ENCODE measurements around the gene SGMS1. TPM values are rescaled to one million over a fixed set of nuclear protein-coding genes. Genes with fewer than 3 reads are reported as not detected.

SGMS1 gene
- total RNA-seq, 4 donors from 2014 or later, result 139 to 198 (median 173) TPM

GRCh38 chr10:50580262-50580891 is 43.4 kb downstream of the SGMS1 start:
- Histone ChIP-seq H3K36me3 (no peaks in the 10 kb centered on the region), H3K9me3 (no peaks in the 10 kb centered on the region), H3K4me1 (peaks cover 42% of the 10 kb centered on the region), H3K27ac (no peak overlapping the region), H3K27me3 (no peaks in the 10 kb centered on the region), H3K4me3 (no peak overlapping the region)
- TF ChIP-seq EP300 (IDR thresholded peaks at IDR 0.05), result no peak
- no peak for TF ChIP-seq POLR2A (IDR thresholded peaks at IDR 0.05)
- no peak for TF ChIP-seq POLR2AphosphoS5 (IDR thresholded peaks at IDR 0.05)
- TF ChIP-seq CTCF (IDR thresholded peaks at IDR 0.05), result no peak
- 80% methylated on average over 7 of the region's 7 CpGs for WGBS
- no peak for DNase-seq (ENCODE audit: low spot score in 2 of 2)

GRCh38 chr10:50579491-50580261 is 44.1 kb downstream of the SGMS1 start:
- WGBS, result 59% methylated on average over 4 of the region's 4 CpGs
- Histone ChIP-seq H3K36me3 (no peaks in the 10 kb centered on the region), H3K27me3 (no peaks in the 10 kb centered on the region), H3K4me3 (no peak overlapping the region), H3K4me1 (peaks cover 42% of the 10 kb centered on the region), H3K27ac (no peak overlapping the region), H3K9me3 (no peaks in the 10 kb centered on the region)
- TF ChIP-seq CTCF (IDR thresholded peaks at IDR 0.05) (no peak), EP300 (IDR thresholded peaks at IDR 0.05) (no peak), POLR2AphosphoS5 (IDR thresholded peaks at IDR 0.05) (no peak), POLR2A (IDR thresholded peaks at IDR 0.05) (no peak)
- no peak for DNase-seq (ENCODE audit: low spot score in 2 of 2)

- Histone ChIP-seq H3K4me1 (peaks cover 42% of the 10 kb centered on the region), H3K27ac (no peak overlapping the region), H3K27me3 (no peaks in the 10 kb centered on the region), H3K9me3 (no peaks in the 10 kb centered on the region), H3K36me3 (no peaks in the 10 kb centered on the region), H3K4me3 (no peak overlapping the region)
- TF ChIP-seq POLR2A (IDR thresholded peaks at IDR 0.05) (no peak), EP300 (IDR thresholded peaks at IDR 0.05) (no peak), POLR2AphosphoS5 (IDR thresholded peaks at IDR 0.05) (no peak), CTCF (IDR thresholded peaks at IDR 0.05) (no peak)
- 92% methylated on average over 2 of the region's 2 CpGs for WGBS
- DNase-seq (ENCODE audit: low spot score in 2 of 2), result no peak
Measured at GRCh38 chr10:50578949-50579348, 44.8 kb downstream of the SGMS1 start.

- peak overlapping the region; percentile 41 for H3K27ac ChIP-seq
- no peaks in the 10 kb centered on the region for H3K9me3 ChIP-seq
- H3K27me3 ChIP-seq, result no peaks in the 10 kb centered on the region
- no peak for DNase-seq (ENCODE audit: low spot score in 2 of 2)
- TF ChIP-seq POLR2A (IDR thresholded peaks at IDR 0.05) (no peak), POLR2AphosphoS5 (IDR thresholded peaks at IDR 0.05) (no peak), CTCF (IDR thresholded peaks at IDR 0.05) (no peak), EP300 (IDR thresholded peaks at IDR 0.05) (no peak)
- no peaks in the 10 kb centered on the region for H3K36me3 ChIP-seq
- WGBS, result 63% methylated on average over 7 of the region's 7 CpGs
- H3K4me3 ChIP-seq, result no peak overlapping the region
- H3K4me1 ChIP-seq, result peaks cover 42% of the 10 kb centered on the region
Measured at GRCh38 chr10:50577681-50578350, 45.9 kb downstream of the SGMS1 start.

GRCh38 chr10:50577010-50577409 is 46.7 kb downstream of the SGMS1 start:
- Histone ChIP-seq H3K4me3 (no peak overlapping the region), H3K9me3 (no peaks in the 10 kb centered on the region), H3K27me3 (no peaks in the 10 kb centered on the region), H3K36me3 (no peaks in the 10 kb centered on the region), H3K4me1 (peaks cover 42% of the 10 kb centered on the region), H3K27ac (no peak overlapping the region)
- no peak for DNase-seq (ENCODE audit: low spot score in 2 of 2)
- WGBS, result 87% methylated on average over 2 of the region's 2 CpGs
- no peak for TF ChIP-seq CTCF (IDR thresholded peaks at IDR 0.05)
- no peak for TF ChIP-seq EP300 (IDR thresholded peaks at IDR 0.05)
- no peak for TF ChIP-seq POLR2AphosphoS5 (IDR thresholded peaks at IDR 0.05)
- no peak for TF ChIP-seq POLR2A (IDR thresholded peaks at IDR 0.05)
